Fibroblast of skin of left quadriceps (primary cell): ENCODE data around the gene NPPB.

Source experiments
- DNase-seq, 2 experiments: peaks; one replicate each; pipeline ENCODE4 v3.0.0-alpha.2; 2013; ENCODE audit warnings: low read depth in 2 of 2

Gene NPPB

GRCh38 chr1:11857164-11857851 lies 1.4 kb downstream of the NPPB start:
- DNase-seq, result no peak

DNA sequence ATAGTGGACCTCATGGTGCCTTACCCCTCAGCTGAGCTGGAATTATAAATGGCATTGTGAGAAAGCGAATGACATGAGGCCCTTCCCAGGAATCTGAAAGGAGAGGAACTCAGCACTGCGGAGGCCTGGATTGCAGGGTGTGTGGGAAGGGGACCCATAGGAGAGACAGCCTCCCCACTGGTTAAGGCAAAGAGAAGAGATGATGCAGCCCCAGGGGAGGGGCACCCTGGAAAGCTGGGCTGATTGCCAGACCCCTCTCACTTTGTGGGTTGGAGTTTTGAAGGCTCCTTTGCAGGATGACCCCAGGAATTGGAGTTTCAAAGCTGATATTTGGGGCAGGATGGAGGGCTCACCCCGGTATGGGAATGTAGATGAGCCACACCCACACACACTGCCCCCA lies 2.0 kb downstream of the NPPB start:
- no peak for DNase-seq

- no peak for DNase-seq
Measured at GRCh38 chr1:11855430-11855829, 3.3 kb downstream of the NPPB start.

GRCh38 chr1:11854519-11854918 lies 4.2 kb downstream of the NPPB start:
- DNase-seq, result no peak

DNA sequence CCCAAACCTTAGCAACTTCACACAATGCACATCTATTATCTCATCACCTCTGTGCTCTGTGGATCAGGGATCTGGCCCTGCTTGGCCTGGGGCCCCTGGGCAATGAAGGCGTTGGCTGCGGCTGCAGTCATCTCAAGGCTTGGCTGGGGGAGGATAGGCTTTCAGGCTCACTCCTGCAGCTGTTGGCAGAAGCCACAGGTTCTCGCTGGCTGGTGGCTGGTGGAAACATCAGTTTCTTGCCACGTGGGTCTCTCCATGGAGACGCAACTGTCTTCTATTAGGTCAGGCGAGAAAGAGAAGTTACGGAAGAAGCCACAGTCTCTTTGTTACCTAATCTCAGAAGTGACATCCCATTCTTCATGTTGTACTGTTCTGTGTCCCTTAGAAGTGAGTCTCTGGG lies 7.6 kb downstream of the NPPB start:
- DNase-seq, result no peak

DNA sequence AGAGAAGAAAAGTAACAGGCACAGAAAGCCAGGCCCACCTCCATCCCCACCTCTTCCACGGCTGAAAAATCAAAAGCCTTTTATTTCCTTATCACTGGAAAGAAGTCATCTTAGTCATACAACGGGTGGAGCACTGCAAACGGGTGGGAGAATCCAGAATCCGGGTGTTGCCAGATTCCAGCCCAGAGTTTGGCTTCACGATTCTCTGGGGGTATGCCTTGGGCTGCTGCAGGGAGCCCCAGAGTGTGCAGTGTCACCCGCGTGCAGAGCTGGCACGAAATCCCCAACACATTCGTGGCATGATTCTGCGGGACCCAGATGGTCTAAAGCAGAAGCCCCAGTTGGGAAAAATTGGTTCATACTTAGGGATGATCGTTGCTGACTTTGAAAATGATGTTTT lies 8.6 kb downstream of the NPPB start:
- no peak for DNase-seq

- no peak for DNase-seq
Measured at GRCh38 chr1:11848373-11848700, 10.4 kb downstream of the NPPB start.

- DNase-seq, result no peak
Measured at GRCh38 chr1:11847667-11848372, 10.9 kb downstream of the NPPB start, which contains the start of gene NPPA. Gene NPPA, minus strand, starts transcription at chr1:11847783. Its CDS starts 99 bp downstream, at chr1:11847684.

- no peak for DNase-seq
Measured at GRCh38 chr1:11845641-11846335, 13.0 kb downstream of the NPPB start.

DNA sequence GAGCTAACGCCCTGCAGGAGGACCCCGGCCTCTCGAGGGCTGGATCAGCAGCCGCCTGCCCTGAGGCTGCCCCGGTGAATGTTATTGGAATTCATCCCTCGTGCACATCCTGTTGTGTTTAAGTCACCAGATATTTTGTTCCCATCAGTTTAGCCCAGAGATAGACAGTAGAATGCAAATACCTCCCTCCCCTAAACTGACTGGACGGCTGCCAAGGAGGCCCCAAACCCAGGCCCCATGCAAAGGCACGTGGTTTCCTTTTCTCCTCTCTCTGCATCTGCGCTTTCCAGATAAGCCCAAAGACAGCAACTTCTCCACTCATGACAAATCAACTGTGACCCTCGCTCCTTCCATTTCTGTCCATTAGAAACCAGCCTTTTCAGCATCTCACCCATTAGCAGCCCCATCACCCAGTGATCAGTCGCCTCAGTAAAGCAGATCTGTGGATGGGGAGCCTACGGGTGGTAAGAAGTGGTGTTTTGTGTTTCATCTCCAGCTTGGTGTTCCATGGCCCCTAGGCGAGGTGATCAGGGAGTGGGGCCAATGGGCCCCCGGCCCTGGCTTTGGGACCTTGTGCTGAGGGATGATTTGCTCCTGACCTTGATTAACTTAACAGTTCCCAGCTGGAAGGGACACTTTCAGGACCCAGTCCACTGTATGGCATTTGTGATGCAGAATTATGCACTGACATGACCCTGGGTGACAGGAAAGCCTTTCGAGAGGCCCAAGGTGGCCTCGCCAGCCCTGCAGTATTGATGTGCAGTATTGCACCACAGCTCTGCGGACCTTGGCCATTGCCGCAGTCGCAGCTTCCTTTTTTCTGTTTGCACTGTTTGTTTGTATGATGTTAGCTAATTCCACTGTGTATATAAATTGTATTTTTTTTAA lies 16.3 kb downstream of the NPPB start:
- DNase-seq, result no peak

DNA sequence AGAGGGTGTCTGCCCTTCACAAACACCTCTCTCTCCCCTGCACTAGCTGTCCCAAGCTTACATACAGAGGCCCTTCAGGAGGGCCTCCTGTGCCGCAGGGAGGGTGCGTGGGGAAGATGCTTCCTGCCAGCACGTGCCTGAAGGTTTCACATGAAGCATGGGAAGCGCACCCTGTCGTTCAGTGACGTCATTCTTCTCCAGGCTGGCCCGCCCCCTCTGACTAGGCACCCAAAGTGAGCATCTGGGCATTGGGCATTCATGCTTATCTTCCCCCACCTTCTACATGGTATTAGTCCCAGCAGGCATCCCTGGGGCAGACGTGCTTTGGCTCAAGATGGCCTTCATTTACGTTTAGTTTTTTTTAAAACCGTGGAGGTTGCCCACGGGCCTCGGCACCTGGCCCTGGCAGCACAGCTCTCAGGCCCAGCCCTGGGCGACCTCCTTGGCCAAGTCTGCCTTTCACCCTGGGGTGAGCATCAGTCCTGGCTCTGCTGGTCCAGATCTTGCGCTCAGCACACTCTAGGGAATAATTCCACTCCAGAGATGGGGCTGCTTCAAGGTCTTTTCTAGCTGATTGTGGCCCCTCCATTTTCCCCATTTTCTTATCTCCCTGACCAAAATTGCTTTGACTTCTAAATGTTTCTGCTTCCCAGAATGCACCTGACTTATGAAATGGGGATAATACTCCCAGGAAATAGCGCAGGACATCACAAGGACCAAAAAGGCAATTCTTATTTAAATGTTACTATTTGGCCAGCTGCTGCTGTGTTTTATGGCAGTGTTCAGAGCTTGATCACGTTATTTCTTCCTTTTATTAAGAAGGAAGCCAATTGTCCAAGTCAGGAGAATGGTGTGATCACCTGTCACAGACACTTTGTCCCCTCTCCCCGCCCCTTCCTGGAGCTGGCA lies 17.2 kb downstream of the NPPB start:
- no peak for DNase-seq

DNA sequence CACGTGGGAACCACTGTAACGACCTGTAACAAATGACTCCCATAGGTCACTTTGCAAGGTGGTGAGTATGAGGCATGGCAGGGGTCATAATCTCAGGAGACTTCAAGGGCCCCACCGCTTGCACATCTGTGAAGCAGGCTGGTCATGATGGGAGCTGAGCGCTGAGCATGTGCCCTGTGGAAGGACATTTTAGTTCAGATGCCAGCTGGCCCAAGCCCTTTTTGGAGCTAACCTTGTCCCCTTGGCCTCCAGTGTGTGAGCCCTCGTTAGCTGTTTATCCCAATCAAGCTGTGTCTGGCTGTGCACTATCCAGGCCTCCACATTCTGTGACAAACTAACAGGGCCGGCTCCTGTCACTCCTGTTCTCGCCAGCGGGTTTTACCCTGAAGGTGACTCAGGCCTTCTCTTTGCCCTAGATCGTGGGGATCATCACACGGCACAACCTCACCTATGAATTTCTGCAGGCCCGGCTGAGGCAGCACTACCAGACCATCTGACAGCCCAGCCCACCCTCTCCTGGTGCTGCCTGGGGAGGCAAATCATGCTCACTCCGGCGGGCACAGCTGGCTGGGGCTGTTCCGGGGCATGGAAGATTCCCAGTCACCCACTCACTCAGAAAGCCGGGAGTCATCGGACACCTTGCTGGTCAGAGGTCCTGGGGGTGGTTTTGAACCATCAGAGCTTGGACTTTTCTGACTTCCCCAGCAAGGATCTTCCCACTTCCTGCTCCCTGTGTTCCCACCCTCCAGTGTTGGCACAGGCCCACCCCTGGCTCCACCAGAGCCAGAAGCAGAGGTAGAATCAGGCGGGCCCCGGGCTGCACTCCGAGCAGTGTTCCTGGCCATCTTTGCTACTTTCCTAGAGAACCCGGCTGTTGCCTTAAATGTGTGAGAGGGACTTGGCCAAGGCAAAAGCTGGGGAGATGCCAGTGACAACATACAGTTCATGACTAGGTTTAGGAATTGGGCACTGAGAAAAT lies 18.7 kb downstream of the NPPB start:
- no peak for DNase-seq

DNA sequence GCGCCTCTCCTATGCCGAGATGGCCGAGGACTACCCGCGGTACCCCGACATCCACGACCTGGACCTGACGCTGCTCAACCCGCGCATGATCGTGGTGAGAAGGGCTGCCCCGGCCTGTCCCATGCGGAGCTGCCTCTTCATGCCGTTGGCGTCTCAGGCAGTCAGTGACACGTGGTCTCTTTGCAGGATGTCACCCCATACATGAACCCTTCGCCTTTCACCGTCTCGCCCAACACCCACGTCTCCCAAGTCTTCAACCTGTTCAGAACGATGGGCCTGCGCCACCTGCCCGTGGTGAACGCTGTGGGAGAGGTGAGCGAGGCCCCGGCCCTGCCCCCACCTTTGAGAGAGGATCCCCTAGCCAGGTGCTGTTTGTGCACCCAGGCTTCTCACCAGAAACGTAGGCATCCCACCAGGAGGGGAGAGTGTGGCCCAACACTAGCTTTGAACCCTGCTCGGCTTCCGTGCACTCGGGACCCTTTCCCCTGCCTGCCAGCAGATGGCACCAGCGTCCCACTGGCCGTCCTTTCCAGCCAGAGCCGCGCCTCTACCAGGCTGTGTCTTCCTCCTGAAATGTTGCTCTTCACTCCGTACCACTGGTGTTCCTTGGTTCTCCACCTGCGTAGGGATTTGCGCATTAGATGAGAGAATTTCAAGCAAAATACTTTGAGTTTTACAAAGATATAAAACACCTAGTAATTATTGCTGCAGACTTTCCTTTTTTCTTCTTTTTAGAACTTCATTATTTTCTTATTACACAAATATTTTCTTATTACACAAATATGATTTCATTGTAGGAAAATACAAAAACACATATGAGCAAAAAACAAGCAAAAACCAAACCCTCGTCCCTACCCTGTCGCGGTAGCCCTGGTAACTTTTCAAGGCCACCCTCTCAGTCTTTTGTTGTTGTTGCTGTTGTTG lies 20.1 kb downstream of the NPPB start:
- DNase-seq, result peak in 1 of 2 experiments; percentile 15

GRCh38 chr1:11837767-11838348 lies 20.9 kb downstream of the NPPB start:
- DNase-seq, result no peak

DNA sequence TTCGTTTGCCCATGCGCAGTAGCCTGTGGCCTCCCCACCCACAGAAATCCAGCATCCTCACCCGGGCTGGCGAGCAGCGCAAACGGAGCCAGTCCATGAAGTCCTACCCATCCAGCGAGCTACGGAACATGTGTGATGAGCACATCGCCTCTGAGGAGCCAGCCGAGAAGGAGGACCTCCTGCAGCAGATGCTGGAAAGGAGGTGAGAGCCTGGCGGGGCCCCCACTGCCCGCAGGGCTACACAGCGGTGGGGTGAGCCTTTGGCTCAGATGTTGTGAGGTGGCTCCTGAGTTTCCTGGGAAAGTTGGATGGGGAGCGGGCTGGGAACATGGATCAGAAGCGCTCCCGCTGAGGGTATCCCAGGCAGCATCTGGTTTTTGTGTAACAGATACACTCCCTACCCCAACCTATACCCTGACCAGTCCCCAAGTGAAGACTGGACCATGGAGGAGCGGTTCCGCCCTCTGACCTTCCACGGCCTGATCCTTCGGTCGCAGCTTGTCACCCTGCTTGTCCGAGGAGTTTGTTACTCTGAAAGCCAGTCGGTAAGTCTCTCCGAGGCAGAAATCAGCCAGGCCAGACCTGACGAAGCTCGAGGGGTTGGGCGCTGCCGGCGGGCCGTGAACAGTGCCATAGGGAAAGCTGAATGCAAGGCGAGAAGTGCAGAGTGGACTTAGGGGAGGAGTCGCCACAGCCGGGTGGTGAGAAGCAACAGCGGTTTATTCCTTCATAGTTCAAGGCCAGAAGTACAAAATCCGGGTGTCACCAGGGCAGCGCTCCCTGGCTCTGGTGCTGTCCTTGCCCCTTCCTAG lies 21.6 kb downstream of the NPPB start:
- no peak for DNase-seq

GRCh38 chr1:11835441-11836225 lies 23.1 kb downstream of the NPPB start:
- no peak for DNase-seq

DNA sequence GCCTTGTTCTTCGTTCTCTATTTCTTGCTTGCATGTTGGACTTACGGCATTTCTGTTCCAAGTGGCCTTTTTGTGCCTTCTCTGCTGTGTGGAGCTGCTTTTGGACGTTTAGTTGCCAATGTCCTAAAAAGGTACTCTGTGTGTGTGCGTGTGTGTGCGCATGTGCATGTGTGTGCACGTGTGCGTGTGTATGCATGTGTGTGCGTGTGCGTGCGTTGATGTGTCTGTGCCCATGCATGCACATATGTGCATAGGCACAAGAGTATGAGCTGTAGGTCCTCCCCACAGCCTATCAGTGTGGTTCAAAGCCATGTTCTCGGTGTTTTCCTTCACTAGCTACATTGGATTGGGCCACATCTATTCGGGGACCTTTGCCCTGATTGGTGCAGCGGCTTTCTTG lies 24.8 kb downstream of the NPPB start:
- no peak for DNase-seq
